ENCODE data around the gene GNL1. TPM values are rescaled to one million over a fixed set of nuclear protein-coding genes. Genes with fewer than 3 reads are reported as not detected.

GNL1 gene
- total and polyA plus RNA-seq, 2 experiments from 2014 or later, result 31.4 to 42.5 TPM

DNA sequence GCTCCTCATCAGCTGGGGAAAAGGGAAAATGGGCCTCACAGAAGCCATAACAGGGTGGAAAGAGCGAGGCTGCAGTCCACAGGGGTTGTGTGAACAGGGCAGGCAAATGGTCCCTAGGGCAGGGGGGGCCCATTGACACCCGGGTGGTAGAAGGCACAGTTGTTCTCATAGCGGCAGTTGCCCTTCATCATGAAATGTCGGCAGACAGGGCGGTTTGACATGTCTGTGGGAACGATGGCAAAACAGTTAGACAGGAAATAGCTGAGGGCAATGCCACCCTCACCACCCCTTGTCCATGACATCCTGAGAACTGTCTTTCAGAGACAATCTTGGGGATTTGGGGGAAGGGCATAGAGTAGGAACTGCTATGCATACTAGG, 45.1 kb upstream of the GNL1 start (continued):
- TF ChIP-seq, protein P1, sequence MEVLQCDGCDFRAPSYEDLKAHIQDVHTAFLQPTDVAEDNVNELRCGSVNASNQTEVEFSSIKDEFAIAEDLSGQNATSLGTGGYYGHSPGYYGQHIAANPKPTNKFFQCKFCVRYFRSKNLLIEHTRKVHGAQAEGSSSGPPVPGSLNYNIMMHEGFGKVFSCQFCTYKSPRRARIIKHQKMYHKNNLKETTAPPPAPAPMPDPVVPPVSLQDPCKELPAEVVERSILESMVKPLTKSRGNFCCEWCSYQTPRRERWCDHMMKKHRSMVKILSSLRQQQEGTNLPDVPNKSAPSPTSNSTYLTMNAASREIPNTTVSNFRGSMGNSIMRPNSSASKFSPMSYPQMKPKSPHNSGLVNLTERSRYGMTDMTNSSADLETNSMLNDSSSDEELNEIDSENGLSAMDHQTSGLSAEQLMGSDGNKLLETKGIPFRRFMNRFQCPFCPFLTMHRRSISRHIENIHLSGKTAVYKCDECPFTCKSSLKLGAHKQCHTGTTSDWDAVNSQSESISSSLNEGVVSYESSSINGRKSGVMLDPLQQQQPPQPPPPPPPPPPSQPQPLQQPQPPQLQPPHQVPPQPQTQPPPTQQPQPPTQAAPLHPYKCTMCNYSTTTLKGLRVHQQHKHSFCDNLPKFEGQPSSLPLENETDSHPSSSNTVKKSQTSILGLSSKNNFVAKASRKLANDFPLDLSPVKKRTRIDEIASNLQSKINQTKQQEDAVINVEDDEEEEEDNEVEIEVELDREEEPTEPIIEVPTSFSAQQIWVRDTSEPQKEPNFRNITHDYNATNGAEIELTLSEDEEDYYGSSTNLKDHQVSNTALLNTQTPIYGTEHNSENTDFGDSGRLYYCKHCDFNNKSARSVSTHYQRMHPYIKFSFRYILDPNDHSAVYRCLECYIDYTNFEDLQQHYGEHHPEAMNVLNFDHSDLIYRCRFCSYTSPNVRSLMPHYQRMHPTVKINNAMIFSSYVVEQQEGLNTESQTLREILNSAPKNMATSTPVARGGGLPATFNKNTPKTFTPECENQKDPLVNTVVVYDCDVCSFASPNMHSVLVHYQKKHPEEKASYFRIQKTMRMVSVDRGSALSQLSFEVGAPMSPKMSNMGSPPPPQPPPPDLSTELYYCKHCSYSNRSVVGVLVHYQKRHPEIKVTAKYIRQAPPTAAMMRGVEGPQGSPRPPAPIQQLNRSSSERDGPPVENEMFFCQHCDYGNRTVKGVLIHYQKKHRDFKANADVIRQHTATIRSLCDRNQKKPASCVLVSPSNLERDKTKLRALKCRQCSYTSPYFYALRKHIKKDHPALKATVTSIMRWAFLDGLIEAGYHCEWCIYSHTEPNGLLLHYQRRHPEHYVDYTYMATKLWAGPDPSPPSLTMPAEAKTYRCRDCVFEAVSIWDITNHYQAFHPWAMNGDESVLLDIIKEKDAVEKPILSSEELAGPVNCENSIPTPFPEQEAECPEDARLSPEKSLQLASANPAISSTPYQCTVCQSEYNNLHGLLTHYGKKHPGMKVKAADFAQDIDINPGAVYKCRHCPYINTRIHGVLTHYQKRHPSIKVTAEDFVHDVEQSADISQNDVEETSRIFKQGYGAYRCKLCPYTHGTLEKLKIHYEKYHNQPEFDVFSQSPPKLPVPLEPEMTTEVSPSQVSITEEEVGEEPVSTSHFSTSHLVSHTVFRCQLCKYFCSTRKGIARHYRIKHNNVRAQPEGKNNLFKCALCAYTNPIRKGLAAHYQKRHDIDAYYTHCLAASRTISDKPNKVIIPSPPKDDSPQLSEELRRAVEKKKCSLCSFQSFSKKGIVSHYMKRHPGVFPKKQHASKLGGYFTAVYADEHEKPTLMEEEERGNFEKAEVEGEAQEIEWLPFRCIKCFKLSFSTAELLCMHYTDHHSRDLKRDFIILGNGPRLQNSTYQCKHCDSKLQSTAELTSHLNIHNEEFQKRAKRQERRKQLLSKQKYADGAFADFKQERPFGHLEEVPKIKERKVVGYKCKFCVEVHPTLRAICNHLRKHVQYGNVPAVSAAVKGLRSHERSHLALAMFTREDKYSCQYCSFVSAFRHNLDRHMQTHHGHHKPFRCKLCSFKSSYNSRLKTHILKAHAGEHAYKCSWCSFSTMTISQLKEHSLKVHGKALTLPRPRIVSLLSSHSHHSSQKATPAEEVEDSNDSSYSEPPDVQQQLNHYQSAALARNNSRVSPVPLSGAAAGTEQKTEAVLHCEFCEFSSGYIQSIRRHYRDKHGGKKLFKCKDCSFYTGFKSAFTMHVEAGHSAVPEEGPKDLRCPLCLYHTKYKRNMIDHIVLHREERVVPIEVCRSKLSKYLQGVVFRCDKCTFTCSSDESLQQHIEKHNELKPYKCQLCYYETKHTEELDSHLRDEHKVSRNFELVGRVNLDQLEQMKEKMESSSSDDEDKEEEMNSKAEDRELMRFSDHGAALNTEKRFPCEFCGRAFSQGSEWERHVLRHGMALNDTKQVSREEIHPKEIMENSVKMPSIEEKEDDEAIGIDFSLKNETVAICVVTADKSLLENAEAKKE (CRISPR knock-in tag; IDR thresholded peaks at IDR 0.05), result no peak
- TF ChIP-seq, protein P2, sequence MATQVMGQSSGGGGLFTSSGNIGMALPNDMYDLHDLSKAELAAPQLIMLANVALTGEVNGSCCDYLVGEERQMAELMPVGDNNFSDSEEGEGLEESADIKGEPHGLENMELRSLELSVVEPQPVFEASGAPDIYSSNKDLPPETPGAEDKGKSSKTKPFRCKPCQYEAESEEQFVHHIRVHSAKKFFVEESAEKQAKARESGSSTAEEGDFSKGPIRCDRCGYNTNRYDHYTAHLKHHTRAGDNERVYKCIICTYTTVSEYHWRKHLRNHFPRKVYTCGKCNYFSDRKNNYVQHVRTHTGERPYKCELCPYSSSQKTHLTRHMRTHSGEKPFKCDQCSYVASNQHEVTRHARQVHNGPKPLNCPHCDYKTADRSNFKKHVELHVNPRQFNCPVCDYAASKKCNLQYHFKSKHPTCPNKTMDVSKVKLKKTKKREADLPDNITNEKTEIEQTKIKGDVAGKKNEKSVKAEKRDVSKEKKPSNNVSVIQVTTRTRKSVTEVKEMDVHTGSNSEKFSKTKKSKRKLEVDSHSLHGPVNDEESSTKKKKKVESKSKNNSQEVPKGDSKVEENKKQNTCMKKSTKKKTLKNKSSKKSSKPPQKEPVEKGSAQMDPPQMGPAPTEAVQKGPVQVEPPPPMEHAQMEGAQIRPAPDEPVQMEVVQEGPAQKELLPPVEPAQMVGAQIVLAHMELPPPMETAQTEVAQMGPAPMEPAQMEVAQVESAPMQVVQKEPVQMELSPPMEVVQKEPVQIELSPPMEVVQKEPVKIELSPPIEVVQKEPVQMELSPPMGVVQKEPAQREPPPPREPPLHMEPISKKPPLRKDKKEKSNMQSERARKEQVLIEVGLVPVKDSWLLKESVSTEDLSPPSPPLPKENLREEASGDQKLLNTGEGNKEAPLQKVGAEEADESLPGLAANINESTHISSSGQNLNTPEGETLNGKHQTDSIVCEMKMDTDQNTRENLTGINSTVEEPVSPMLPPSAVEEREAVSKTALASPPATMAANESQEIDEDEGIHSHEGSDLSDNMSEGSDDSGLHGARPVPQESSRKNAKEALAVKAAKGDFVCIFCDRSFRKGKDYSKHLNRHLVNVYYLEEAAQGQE (IDR thresholded peaks at IDR 0.05; ENCODE audit: unreplicated experiment), result no peak
- TF ChIP-seq, protein P3, sequence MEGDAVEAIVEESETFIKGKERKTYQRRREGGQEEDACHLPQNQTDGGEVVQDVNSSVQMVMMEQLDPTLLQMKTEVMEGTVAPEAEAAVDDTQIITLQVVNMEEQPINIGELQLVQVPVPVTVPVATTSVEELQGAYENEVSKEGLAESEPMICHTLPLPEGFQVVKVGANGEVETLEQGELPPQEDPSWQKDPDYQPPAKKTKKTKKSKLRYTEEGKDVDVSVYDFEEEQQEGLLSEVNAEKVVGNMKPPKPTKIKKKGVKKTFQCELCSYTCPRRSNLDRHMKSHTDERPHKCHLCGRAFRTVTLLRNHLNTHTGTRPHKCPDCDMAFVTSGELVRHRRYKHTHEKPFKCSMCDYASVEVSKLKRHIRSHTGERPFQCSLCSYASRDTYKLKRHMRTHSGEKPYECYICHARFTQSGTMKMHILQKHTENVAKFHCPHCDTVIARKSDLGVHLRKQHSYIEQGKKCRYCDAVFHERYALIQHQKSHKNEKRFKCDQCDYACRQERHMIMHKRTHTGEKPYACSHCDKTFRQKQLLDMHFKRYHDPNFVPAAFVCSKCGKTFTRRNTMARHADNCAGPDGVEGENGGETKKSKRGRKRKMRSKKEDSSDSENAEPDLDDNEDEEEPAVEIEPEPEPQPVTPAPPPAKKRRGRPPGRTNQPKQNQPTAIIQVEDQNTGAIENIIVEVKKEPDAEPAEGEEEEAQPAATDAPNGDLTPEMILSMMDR (conservative IDR thresholded peaks at IDR 0.05; ENCODE audit: low read depth in 2 of 2), result no peak
